ENCODE measurements around the gene KCNQ1. TPM values are rescaled to one million over a fixed set of nuclear protein-coding genes. Genes with fewer than 3 reads are reported as not detected.

Gene KCNQ1
- total and polyA plus RNA-seq, 12 donors = 11.0 to 447 (median 320) TPM

GRCh38 chr11:2541881-2542361 is 97.1 kb downstream of the KCNQ1 start:
- Histone ChIP-seq H3K4me1 (replicated peaks in 1 of 2) (peaks cover 7 to 12% of the 10 kb centered on the region in 2 donors), H3K36me3 (replicated peaks in 1 of 2) (peaks cover 0 to 11% of the 10 kb centered on the region in 2 donors), H3K4me3 (no peak overlapping the region), H3K27ac (peak overlapping the region in 1 of 5 donors; percentile 6), H3K9me3 (replicated peaks in 1 of 3) (no peaks in the 10 kb centered on the region), H3K27me3 (no peaks in the 10 kb centered on the region)
- peak; percentile 1 to 46 (median 14) for DNase-seq
- 83 to 90% (median 85%) methylated on average over 9 to 14 of the region's 14 CpGs for WGBS, 4 donors
- intact Hi-C loops (cut with DNase I) = no loop called here
- TF ChIP-seq POLR2A (IDR thresholded peaks at IDR 0.05) = no peak
- TF ChIP-seq, protein P1, sequence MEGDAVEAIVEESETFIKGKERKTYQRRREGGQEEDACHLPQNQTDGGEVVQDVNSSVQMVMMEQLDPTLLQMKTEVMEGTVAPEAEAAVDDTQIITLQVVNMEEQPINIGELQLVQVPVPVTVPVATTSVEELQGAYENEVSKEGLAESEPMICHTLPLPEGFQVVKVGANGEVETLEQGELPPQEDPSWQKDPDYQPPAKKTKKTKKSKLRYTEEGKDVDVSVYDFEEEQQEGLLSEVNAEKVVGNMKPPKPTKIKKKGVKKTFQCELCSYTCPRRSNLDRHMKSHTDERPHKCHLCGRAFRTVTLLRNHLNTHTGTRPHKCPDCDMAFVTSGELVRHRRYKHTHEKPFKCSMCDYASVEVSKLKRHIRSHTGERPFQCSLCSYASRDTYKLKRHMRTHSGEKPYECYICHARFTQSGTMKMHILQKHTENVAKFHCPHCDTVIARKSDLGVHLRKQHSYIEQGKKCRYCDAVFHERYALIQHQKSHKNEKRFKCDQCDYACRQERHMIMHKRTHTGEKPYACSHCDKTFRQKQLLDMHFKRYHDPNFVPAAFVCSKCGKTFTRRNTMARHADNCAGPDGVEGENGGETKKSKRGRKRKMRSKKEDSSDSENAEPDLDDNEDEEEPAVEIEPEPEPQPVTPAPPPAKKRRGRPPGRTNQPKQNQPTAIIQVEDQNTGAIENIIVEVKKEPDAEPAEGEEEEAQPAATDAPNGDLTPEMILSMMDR (IDR thresholded peaks at IDR 0.05) = no peak

DNA sequence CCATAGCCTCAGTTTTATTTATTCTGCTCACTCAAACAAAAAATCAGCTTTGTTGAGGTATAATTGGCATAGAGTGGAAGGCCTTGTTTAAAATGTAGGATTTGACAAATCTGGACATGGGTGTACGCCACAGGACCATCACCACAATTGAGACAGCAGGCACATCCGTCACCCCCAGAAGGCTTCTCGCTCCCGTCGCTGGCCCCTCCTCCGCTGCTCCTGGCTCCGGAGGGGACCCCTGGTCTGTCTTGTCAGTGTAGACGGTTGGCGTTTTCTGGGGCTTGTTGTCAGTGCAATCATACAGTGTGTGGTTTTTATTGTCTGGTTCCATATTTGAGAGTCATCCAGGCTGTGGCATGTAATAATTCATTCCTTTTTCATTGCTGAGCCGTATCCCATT is 97.6 kb downstream of the KCNQ1 start:
- H3K27me3 ChIP-seq = no peaks in the 10 kb centered on the region
- no peaks in the 10 kb centered on the region for H3K9me3 ChIP-seq (replicated peaks in 1 of 3)
- peak overlapping the region in 1 of 5 donors; percentile 6 for H3K27ac ChIP-seq
- no peak overlapping the region for H3K4me3 ChIP-seq
- DNase-seq = peak; percentile 1 to 36 (median 9)
- peaks cover 11 to 16% of the 10 kb centered on the region in 2 donors for H3K4me1 ChIP-seq (replicated peaks in 1 of 2)
- H3K36me3 ChIP-seq (replicated peaks in 1 of 2) = peaks cover 0 to 11% of the 10 kb centered on the region in 2 donors
- TF ChIP-seq POLR2A (IDR thresholded peaks at IDR 0.05) = no peak
- TF ChIP-seq, protein P1 (IDR thresholded peaks at IDR 0.05) = no peak
- intact Hi-C loops (cut with DNase I) = no loop called here
- WGBS, 4 donors = 88 to 95% (median 94%) methylated on average over 10 of the region's 10 CpGs

DNA sequence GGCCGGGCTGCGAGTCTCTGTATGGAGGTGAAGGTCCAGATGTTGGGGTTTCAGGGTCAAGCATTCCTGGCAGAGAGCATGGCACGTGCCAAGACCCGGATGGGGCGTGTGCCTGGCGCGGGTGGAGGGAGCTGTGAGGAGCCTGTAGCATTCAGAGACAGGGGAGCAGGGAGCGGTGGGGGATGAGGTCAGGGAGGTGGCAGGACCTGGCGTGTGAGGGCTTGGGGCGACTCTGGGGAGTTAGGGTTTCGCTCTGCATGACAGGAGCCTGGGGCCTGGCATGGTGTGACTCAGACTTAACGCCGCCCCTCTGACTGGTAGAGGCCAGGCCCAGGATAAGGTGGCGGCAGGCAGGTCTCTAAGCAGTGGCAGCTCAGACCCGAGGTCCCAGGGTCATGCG is 103.0 kb downstream of the KCNQ1 start:
- Histone ChIP-seq H3K4me3 (no peak overlapping the region), H3K36me3 (replicated peaks in 1 of 2) (no peaks in the 10 kb centered on the region), H3K9me3 (replicated peaks in 1 of 3) (no peaks in the 10 kb centered on the region), H3K27me3 (no peaks in the 10 kb centered on the region), H3K4me1 (replicated peaks in 1 of 2) (peaks cover 29 to 47% of the 10 kb centered on the region in 2 donors), H3K27ac (peak overlapping the region; percentile 30 to 84 (median 66))
- intact Hi-C loops (cut with DNase I) = no loop called here
- TF ChIP-seq, protein P1 (IDR thresholded peaks at IDR 0.05) = no peak
- peak in 1 of 2 donors; percentile 55 for TF ChIP-seq POLR2A (IDR thresholded peaks at IDR 0.05)
- DNase-seq = peak; percentile 59 to 87 (median 85)
- 50 to 59% (median 53%) methylated on average over 12 to 16 of the region's 16 CpGs for WGBS, 4 donors

DNA sequence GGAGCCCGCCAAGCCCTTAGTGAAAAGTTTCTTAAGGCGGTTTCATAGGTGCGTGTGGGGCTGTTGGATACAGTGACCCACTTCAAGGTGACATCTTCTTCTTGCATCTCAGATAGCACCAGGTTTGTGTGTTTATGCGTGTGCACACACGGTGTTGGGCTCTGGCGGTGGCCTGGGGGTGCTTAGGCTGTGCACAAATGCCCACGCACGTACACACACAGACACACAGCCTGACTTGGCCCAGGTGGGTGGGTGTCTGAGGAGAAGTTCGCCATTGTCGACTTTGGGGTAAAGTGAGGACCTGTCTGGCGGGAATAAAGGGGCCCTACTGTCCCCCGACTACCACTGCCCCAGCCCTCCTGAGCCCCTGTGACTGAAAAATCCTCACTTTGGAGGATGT is 103.8 kb downstream of the KCNQ1 start:
- no peaks in the 10 kb centered on the region for H3K9me3 ChIP-seq (replicated peaks in 1 of 3)
- H3K36me3 ChIP-seq (replicated peaks in 1 of 2) = no peaks in the 10 kb centered on the region
- intact Hi-C loops (cut with DNase I) = no loop called here
- peaks cover 29 to 47% of the 10 kb centered on the region in 2 donors for H3K4me1 ChIP-seq (replicated peaks in 1 of 2)
- TF ChIP-seq POLR2A (IDR thresholded peaks at IDR 0.05) = no peak
- TF ChIP-seq, protein P1 (IDR thresholded peaks at IDR 0.05) = no peak
- H3K27ac ChIP-seq = peak overlapping the region in 4 of 5 donors; percentile 30 to 84 (median 68)
- WGBS, 4 donors = 92 to 97% (median 96%) methylated on average over 3 to 12 of the region's 12 CpGs
- H3K4me3 ChIP-seq = no peak overlapping the region
- no peaks in the 10 kb centered on the region for H3K27me3 ChIP-seq
- peak in 6 of 7 donors; percentile 4 to 45 (median 16) for DNase-seq

Data from adrenal gland (tissue), 12 donors.